ENCODE data around the gene C1QTNF1. TPM values are rescaled to one million over a fixed set of nuclear protein-coding genes. Genes with fewer than 3 reads are reported as not detected.

Gene C1QTNF1
- total RNA-seq, 2 experiments from 2014 or later, result not detected

GRCh38 chr17:79008666-79009387 is 15.1 kb upstream of the C1QTNF1 start:
- H3K79me2 ChIP-seq (ENCODE audit: insufficient read depth, low read depth, low read length), result peaks cover 25% of the 10 kb centered on the region
- H3K4me2 ChIP-seq (ENCODE audit: low read length), result peak overlapping the region; percentile 96
- H3K27ac ChIP-seq (ENCODE audit: low read depth, low read length, poor library complexity, severe bottlenecking), result peak overlapping the region; percentile 36
- H3K4me3 ChIP-seq (ENCODE audit: low read depth, low read length, poor library complexity, severe bottlenecking), result peak overlapping the region; percentile 85
- H4K20me1 ChIP-seq (ENCODE audit: insufficient read depth, low read length), result 0 out of 2 replicates have a peak, but pooled peaks cover 3% of the 10 kb centered on the region
- H3K4me1 ChIP-seq (ENCODE audit: insufficient read depth, low read length, poor library complexity, severe bottlenecking), result peaks cover 23% of the 10 kb centered on the region
- H2AFZ ChIP-seq (ENCODE audit: low read length), result peak overlapping the region; percentile 20; the same call in 1 of the 2 replicates
- H3K9me2 ChIP-seq (ENCODE audit: insufficient read depth, low read length), result no peaks in the 10 kb centered on the region
- CTCF ChIA-PET (ENCODE audit: unreplicated experiment), result no interaction called here
- peaks cover 6% of the 10 kb centered on the region; the same call in 1 of the 2 replicates for H3K9me3 ChIP-seq (ENCODE audit: low read length)
- BruUV-seq (replicated peaks), result no TSS peak
- H3K36me3 ChIP-seq (ENCODE audit: insufficient read depth, low read length), result no peaks in the 10 kb centered on the region
- intact Hi-C loops (cut with micrococcal nuclease; ENCODE audit: unreplicated experiment), result no loop called here
- TF ChIP-seq CTCF (conservative IDR thresholded peaks at IDR 0.05; ENCODE audit: low read length) (no peak), EZH2phosphoT487 (IDR thresholded peaks at IDR 0.05; ENCODE audit: borderline replicate concordance, low read depth, low read length) (no peak)
- POLR2A ChIA-PET, result interaction anchor here (0.5 to 0.6 kb wide), 2 partner anchors 95 to 254 kb away, joined by 3 to 5 read pairs; no protein-coding TSS in a partner anchor
- DNase-seq (ENCODE audit: low spot score), result no peak

GRCh38 chr17:79009397-79010303 is 14.3 kb upstream of the C1QTNF1 start, which contains the start of gene CANT1:
Gene CANT1 (minus strand): TSS chr17:79009764. CDS start chr17:78997622, 12,142 bp downstream.
- Histone ChIP-seq H3K27ac (ENCODE audit: low read depth, low read length, poor library complexity, severe bottlenecking) (peak within 1 kb of the TSS; percentile 36), H3K79me2 (ENCODE audit: insufficient read depth, low read depth, low read length) (peaks cover 25% of the 10 kb centered on the region), H3K4me3 (ENCODE audit: low read depth, low read length, poor library complexity, severe bottlenecking) (peak within 1 kb of the TSS; percentile 85), H4K20me1 (ENCODE audit: insufficient read depth, low read length) (0 out of 2 replicates have a peak, but pooled peaks cover 3% of the 10 kb centered on the region), H3K4me1 (ENCODE audit: insufficient read depth, low read length, poor library complexity, severe bottlenecking) (peaks cover 23% of the 10 kb centered on the region), H2AFZ (ENCODE audit: low read length) (peak within 1 kb of the TSS; percentile 89), H3K4me2 (ENCODE audit: low read length) (peak within 1 kb of the TSS; percentile 96), H3K9me2 (ENCODE audit: insufficient read depth, low read length) (no peaks in the 10 kb centered on the region), H3K36me3 (ENCODE audit: insufficient read depth, low read length) (no peaks in the 10 kb centered on the region), H3K9me3 (ENCODE audit: low read length) (peaks cover 14% of the 10 kb centered on the region)
- DNase-seq (ENCODE audit: low spot score), result peak; percentile 90
- intact Hi-C loops (cut with micrococcal nuclease; ENCODE audit: unreplicated experiment), result no loop called here
- CTCF ChIA-PET (ENCODE audit: unreplicated experiment), result no interaction called here
- TF ChIP-seq EZH2phosphoT487 (IDR thresholded peaks at IDR 0.05; ENCODE audit: borderline replicate concordance, low read depth, low read length), result no peak
- TF ChIP-seq CTCF (conservative IDR thresholded peaks at IDR 0.05; ENCODE audit: low read length), result no peak
- POLR2A ChIA-PET, result interaction anchor here (0.6 to 0.9 kb wide), 2 partner anchors 34 to 255 kb away, joined by 3 to 6 read pairs; no protein-coding TSS in a partner anchor
- no TSS peak for BruUV-seq (replicated peaks)
